SK-N-SH (cell line): ENCODE data around the gene TUFT1. TPM values are rescaled to one million over a fixed set of nuclear protein-coding genes. Genes with fewer than 3 reads are reported as not detected.

Experiments
- CTCF ChIA-PET: fragments of 300-600, 350-600 bp; formaldehyde crosslinking; extraction: SDS; loops from one replicate; lab custom pipeline; 2021; lab: Yijun Ruan, JAX
- POLR2A ChIA-PET: fragments of 350-600 bp; sonication (Branson Sonifier 250); formaldehyde crosslinking; extraction: SDS; loops from one replicate; lab custom pipeline; 2020; ENCODE audit warnings: antibody characterized with exemption, inconsistent platforms; lab: Yijun Ruan, JAX
- DNase-seq: peaks from one replicate; pipeline ENCODE4 v3.0.0; 2012
- H2AFZ ChIP-seq: fragments of 200-600 bp; sonication (generic); 2 replicates; pipeline ENCODE4 v1.8.1; 2016; ENCODE audit warnings: antibody characterized with exemption, mild to moderate bottlenecking, low read depth
- H3F3A ChIP-seq: fragments of 200-600 bp; sonication (generic); replicated peaks from 2 replicates; pipeline ENCODE3; 2016; ENCODE audit warnings: antibody characterized with exemption, mild to moderate bottlenecking; ENCODE audit not compliant: insufficient read depth
- H3K27ac ChIP-seq, 2 experiments: fragments of 200-500 bp in 1 of 2; fragments of 200-600 bp in 1 of 2; sonication (Bioruptor generic) in 1 of 2; sonication (generic), shearing (Covaris generic) in 1 of 2; 2 replicates each; pipeline versions ENCODE4 v1.5.1 to v1.6.1; 2014 to 2016; ENCODE audit warnings: low read depth in 2 of 2, inconsistent platforms in 1 of 2, low read length in 1 of 2, mild to moderate bottlenecking in 1 of 2, mixed read lengths in 1 of 2
- H3K27me3 ChIP-seq: fragments of 200-600 bp; sonication (generic), shearing (Covaris generic); 2 replicates; pipeline ENCODE4 v1.6.1; 2016; ENCODE audit warnings: mixed run types; ENCODE audit not compliant: insufficient read depth
- H3K36me3 ChIP-seq, 2 experiments: fragments of 200-500 bp in 1 of 2; fragments of 200-600 bp in 1 of 2; sonication (Bioruptor generic) in 1 of 2; sonication (generic) in 1 of 2; replicated peaks in 1 of 2; 2 replicates each; pipeline versions ENCODE3 to v1.5.1; 2014 to 2016; ENCODE audit warnings: low read length in 1 of 2, mild to moderate bottlenecking in 1 of 2; ENCODE audit not compliant: insufficient read depth in 2 of 2, control insufficient read depth in 1 of 2
- H3K4me1 ChIP-seq, 2 experiments: fragments of 200-500 bp in 1 of 2; fragments of 200-600 bp in 1 of 2; sonication (Bioruptor generic) in 1 of 2; sonication (generic), shearing (Covaris generic) in 1 of 2; 2 replicates each; pipeline versions ENCODE4 v1.5.1 to v1.6.1; 2014 to 2016; ENCODE audit warnings: low read depth in 1 of 2, low read length in 1 of 2, mixed run types in 1 of 2; ENCODE audit not compliant: insufficient read depth in 2 of 2, control insufficient read depth in 1 of 2
- H3K4me2 ChIP-seq: fragments of 200-600 bp; sonication (generic), shearing (Covaris generic); 2 replicates; pipeline ENCODE4 v1.6.1; 2017; ENCODE audit warnings: mixed run types
- H3K4me3 ChIP-seq, 2 experiments: fragments of 200-500 bp in 1 of 2; fragments of 200-600 bp in 1 of 2; sonication (Bioruptor generic) in 1 of 2; sonication (generic), shearing (Covaris generic) in 1 of 2; 2 replicates each; pipeline versions ENCODE4 v1.5.1 to v1.8.1; 2014 to 2016; ENCODE audit warnings: low read depth in 2 of 2, inconsistent platforms in 1 of 2, low read length in 1 of 2, mild to moderate bottlenecking in 1 of 2, mixed read lengths in 1 of 2, moderate library complexity in 1 of 2
- H3K79me2 ChIP-seq: fragments of 200-600 bp; sonication (generic); 2 replicates; pipeline ENCODE4 v1.8.1; 2017; ENCODE audit warnings: mild to moderate bottlenecking; ENCODE audit not compliant: insufficient read depth
- H3K9ac ChIP-seq: fragments of 200-600 bp; sonication (generic); 2 replicates; pipeline ENCODE4 v1.6.1; 2017; ENCODE audit warnings: mixed run types
- H3K9me2 ChIP-seq: fragments of 200-600 bp; sonication (generic); 2 replicates; pipeline ENCODE4 v1.6.1; 2017; ENCODE audit warnings: mixed run types
- H3K9me3 ChIP-seq: fragments of 200-600 bp; sonication (generic); 2 replicates; pipeline ENCODE4 v1.6.1; 2017; ENCODE audit warnings: mixed run types, mild to moderate bottlenecking, moderate library complexity
- H4K20me1 ChIP-seq: fragments of 200-600 bp; sonication (generic); 2 replicates; pipeline ENCODE4 v1.6.1; 2017; ENCODE audit warnings: mild to moderate bottlenecking, mixed run types; ENCODE audit not compliant: insufficient read depth
- CTCF ChIP-seq: fragments of 200-600 bp; sonication (generic); IDR thresholded peaks from 2 replicates; pipeline ENCODE4 v1.6.1; 2017; ENCODE audit warnings: antibody characterized with exemption, mild to moderate bottlenecking, moderate library complexity
- ELF1 ChIP-seq: IDR thresholded peaks from 2 replicates; pipeline ENCODE4 v1.4.0; 2012
- EP300 ChIP-seq, 2 experiments: IDR thresholded peaks; 2 replicates each; pipeline versions ENCODE4 v1.4.0 to v1.6.1; 2012; ENCODE audit warnings: borderline replicate concordance in 1 of 2, low read depth in 1 of 2, low read length in 1 of 2
- FOXJ3 ChIP-seq: sonication (generic); formaldehyde crosslinking; IDR thresholded peaks from 2 replicates; pipeline ENCODE4 v1.5.1; 2020; ENCODE audit warnings: mild to moderate bottlenecking, missing genetic modification reagents
- GABPA ChIP-seq: IDR thresholded peaks from 2 replicates; pipeline ENCODE4 v1.4.0; 2012; ENCODE audit warnings: low read depth, mild to moderate bottlenecking
- GATA2 ChIP-seq: sonication (generic); formaldehyde crosslinking; IDR thresholded peaks from 2 replicates; pipeline ENCODE4 v1.5.0; 2020; ENCODE audit warnings: mild to moderate bottlenecking, missing genetic modification reagents
- MAX ChIP-seq: IDR thresholded peaks from 2 replicates; pipeline ENCODE4 v1.4.0; 2012; ENCODE audit warnings: low read depth
- NFIC ChIP-seq: IDR thresholded peaks from 2 replicates; pipeline ENCODE4 v1.4.0; 2012; ENCODE audit warnings: borderline replicate concordance
- NRF1 ChIP-seq: IDR thresholded peaks from 2 replicates; pipeline ENCODE4 v1.6.1; 2012; ENCODE audit warnings: low read depth, mild to moderate bottlenecking, low read length
- PBX3 ChIP-seq: IDR thresholded peaks from 2 replicates; pipeline ENCODE4; 2012
- RAD21 ChIP-seq: IDR thresholded peaks from 2 replicates; pipeline ENCODE4 v1.6.1; 2012; ENCODE audit warnings: mild to moderate bottlenecking, low read length
- REST ChIP-seq: IDR thresholded peaks from 2 replicates; pipeline ENCODE4 v1.6.1; 2012; ENCODE audit warnings: mild to moderate bottlenecking, low read depth, low read length, moderate library complexity
- RXRA ChIP-seq: IDR thresholded peaks from 2 replicates; pipeline ENCODE4 v1.4.0; 2012; ENCODE audit warnings: low read depth, mild to moderate bottlenecking, borderline replicate concordance
- TAF1 ChIP-seq: IDR thresholded peaks from 2 replicates; pipeline ENCODE4 v1.6.1; 2012; ENCODE audit warnings: low read depth, mild to moderate bottlenecking, low read length, moderate library complexity, borderline replicate concordance
- TCF12 ChIP-seq: IDR thresholded peaks from 2 replicates; pipeline ENCODE4 v1.4.0; 2012
- USF1 ChIP-seq: IDR thresholded peaks from 2 replicates; pipeline ENCODE4 v1.4.0; 2012; ENCODE audit warnings: low read depth, borderline replicate concordance
- USF2 ChIP-seq: fragments of 150-350 bp; IDR thresholded peaks from 2 replicates; pipeline ENCODE4 v1.6.1; 2017; ENCODE audit warnings: antibody characterized with exemption, low read length, low read depth, borderline replicate concordance
- WGBS: methylation state at CpG from one replicate; pipeline ENCODE4 v1.1.6; 2017; ENCODE audit warnings: low lambda C conversion rate; 5-methylcytosine and 5-hydroxymethylcytosine counted together
- polyA plus RNA-seq, 3 experiments: library from polyadenylated mRNA; depleted of rRNA; stranded (reverse); fragments of >200 nt; gene quantifications; 2 replicates each; pipeline ENCODE4 v1.2.3, GENCODE V29; 2012

Gene TUFT1
- polyA plus RNA-seq, 1 of the 3 experiments (the other 2 are of a cell fraction): 20.6 TPM

GRCh38 chr1:151568626-151569088 lies 28.5 kb downstream of the TUFT1 start:
- H3F3A ChIP-seq: no peaks in the 10 kb centered on the region
- no peaks in the 10 kb centered on the region for H3K9me2 ChIP-seq
- no peaks in the 10 kb centered on the region; a peak in 1 of 4 replicates for H3K4me1 ChIP-seq
- WGBS: 78% methylated on average over 3 of the region's 3 CpGs
- peaks cover 34 to 64% of the 10 kb centered on the region in 2 experiments for H3K36me3 ChIP-seq
- no peaks in the 10 kb centered on the region for H4K20me1 ChIP-seq
- DNase-seq: no peak
- ChIA-PET CTCF (interaction anchor here (0.6 to 1.3 kb wide), 2 partner anchors 25 to 26 kb away, joined by 4 to 5 read pairs; no protein-coding TSS in a partner anchor), POLR2A (no interaction called here)
- no peak overlapping the region for H3K9ac ChIP-seq
- no peak overlapping the region for H3K4me3 ChIP-seq
- TF ChIP-seq RAD21: no peak
- no peak for TF ChIP-seq PBX3
- TF ChIP-seq USF1: no peak
- TF ChIP-seq NFIC: no peak
- no peak for TF ChIP-seq ELF1
- TF ChIP-seq RXRA: no peak
- no peak for TF ChIP-seq GABPA
- no peak for TF ChIP-seq EP300 (IDR thresholded peaks at IDR 0.05; ENCODE audit: borderline replicate concordance in 1 of 2, low read depth in 1 of 2, low read length in 1 of 2)
- no peak for TF ChIP-seq FOXJ3 (CRISPR knock-in tag)
- TF ChIP-seq CTCF: no peak
- TF ChIP-seq MAX: no peak
- no peak for TF ChIP-seq NRF1
- no peak for TF ChIP-seq TCF12
- no peak for TF ChIP-seq REST
- no peak for TF ChIP-seq USF2
- TF ChIP-seq TAF1: no peak
- no peak for TF ChIP-seq GATA2 (CRISPR knock-in tag)
- no peaks in the 10 kb centered on the region for H3K9me3 ChIP-seq
- no peak overlapping the region for H3K4me2 ChIP-seq
- H3K27me3 ChIP-seq: no peaks in the 10 kb centered on the region
- H3K27ac ChIP-seq: no peak overlapping the region
- H2AFZ ChIP-seq: no peak overlapping the region
- H3K79me2 ChIP-seq: peaks cover 7% of the 10 kb centered on the region; the same call in 1 of the 2 replicates
